Right lobe of liver (tissue), 6 donors: ENCODE data around the gene MON2. TPM values are rescaled to one million over a fixed set of nuclear protein-coding genes. Genes with fewer than 3 reads are reported as not detected.

Experiments
- ATAC-seq, 4 donors: fragments of 200-7000 bp; cut with Tn5 transposase; one replicate each; pipeline ENCODE4 v1.9.1; 2020; ENCODE audit warnings: mild to moderate bottlenecking in 4 of 4, moderate library complexity in 4 of 4
- DNase-seq, 3 donors: peaks; one replicate each; pipeline ENCODE4 v3.0.0-alpha.2; 2020
- H3K27ac ChIP-seq, 3 donors: fragments of 200-600 bp; one replicate each; pipeline ENCODE4 v1.8.0; 2022
- H3K27me3 ChIP-seq, 2 donors: fragments of 200-600 bp; one replicate each; pipeline ENCODE4 v1.8.0; 2022
- H3K36me3 ChIP-seq, 4 donors: fragments of 200-600 bp; sonication (generic) in 1 of 4; one replicate each; pipeline versions ENCODE4 v1.5.1 to v1.8.0; 2017 to 2022; ENCODE audit warnings: control low read depth in 1 of 4
- H3K4me1 ChIP-seq, 4 donors: fragments of 200-600 bp; sonication (generic) in 1 of 4; one replicate each; pipeline versions ENCODE4 v1.5.1 to v1.8.0; 2017 to 2022; ENCODE audit warnings: control low read depth in 1 of 4
- H3K4me3 ChIP-seq, 3 donors: fragments of 200-600 bp; one replicate each; pipeline ENCODE4 v1.8.0; 2022
- H3K9me3 ChIP-seq, 4 donors: fragments of 200-600 bp; sonication (generic) in 1 of 4; one replicate each; pipeline versions ENCODE4 v1.5.1 to v1.8.0; 2017 to 2022; ENCODE audit warnings: control low read depth in 1 of 4
- POLR2A ChIP-seq: fragments of 450-650 bp; IDR thresholded peaks from one replicate; pipeline ENCODE4 v1.6.1; 2017; ENCODE audit warnings: antibody characterized with exemption, mild to moderate bottlenecking
- WGBS: methylation state at CpG from one replicate; pipeline ENCODE4 v1.1.6; 2018; ENCODE audit warnings: low coverage, low lambda C conversion rate; ENCODE audit not compliant: insufficient coverage; ENCODE audit errors: missing lambda C conversion rate; 5-methylcytosine and 5-hydroxymethylcytosine counted together
- intact Hi-C, 2 donors: fragments of 100-400 bp; cut with DNase I; formaldehyde crosslinking; loops; one replicate each; pipeline versions ENCODE4 v1.11.2 to v1.14.1; 2022
- microRNA counts: library from miRNA; unstranded; fragments of <30 nt; microRNA quantifications from one replicate; lab custom pipeline; 2016
- microRNA-seq, 2 donors: library from miRNA; unstranded; fragments of <30 nt; microRNA quantifications; one replicate each; pipeline ENCODE4, GENCODE V29; 2019 to 2020
- small RNA-seq, 2 experiments: library from RNA; depleted of rRNA; stranded (forward); fragments of <200 nt; gene quantifications; one replicate each; pipeline ENCODE3, GENCODE V24; 2016
- total RNA-seq, 6 experiments: library from RNA; depleted of rRNA in 2 of 6; stranded (reverse); fragments of >200 nt in 2 of 6; fragmentation: NEBNext Ultra II Directional in 3 of 6; extraction: Animal tissue kit (Norgen Biotek cat#: 25700) in 3 of 6; gene quantifications; one replicate each; pipeline versions ENCODE4 v1.1.0 to v1.2.4, GENCODE V29; 2016 to 2023
- TF ChIP-seq, protein P1 (sequence below), 4 donors: fragments of 200-600 bp in 3 of 4; fragments of 450-650 bp in 1 of 4; IDR thresholded peaks; one replicate each; pipeline versions ENCODE4 v1.5.1 to v1.8.0; 2016 to 2022; ENCODE audit warnings: antibody characterized with exemption in 4 of 4, mild to moderate bottlenecking in 2 of 4
- donor health status: DM: no; HTN: yes; CAD: no.
- donor health status: DM: no; HTN: no; CAD: no.
- donor health status: DM: no; HTN: no; CAD: no.
- donor health status: DM: no; HTN: yes; CAD: no.
- donor health status: DM: no; HTN: yes; CAD: no.

MON2 gene
- total RNA-seq, 6 experiments from 2014 or later, result 26.6 to 37.4 (median 30.5) TPM

DNA sequence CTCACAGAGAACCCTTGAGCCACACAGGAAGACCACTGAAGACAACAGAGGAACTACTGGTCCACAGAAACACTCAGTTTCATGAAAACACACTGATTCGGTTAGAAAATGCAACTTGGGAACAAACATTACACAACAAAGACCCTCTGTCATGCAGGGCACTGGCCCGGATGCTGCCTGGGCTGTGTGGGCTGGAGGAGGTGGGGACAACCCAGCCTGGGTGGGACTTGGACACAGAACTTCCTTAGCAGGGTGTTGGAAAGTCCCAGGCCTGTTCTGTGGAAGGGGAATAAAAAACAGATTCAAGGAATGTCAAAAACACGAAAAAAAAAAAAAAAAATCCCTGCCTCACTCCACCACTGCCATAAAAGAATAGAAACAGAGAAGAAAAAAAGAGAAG lies 181.0 kb downstream of the MON2 start:
- H3K4me1 ChIP-seq, result no peaks in the 10 kb centered on the region
- WGBS, result 29% methylated on average over 2 of the region's 3 CpGs
- no peak for TF ChIP-seq POLR2A
- TF ChIP-seq, protein P1, sequence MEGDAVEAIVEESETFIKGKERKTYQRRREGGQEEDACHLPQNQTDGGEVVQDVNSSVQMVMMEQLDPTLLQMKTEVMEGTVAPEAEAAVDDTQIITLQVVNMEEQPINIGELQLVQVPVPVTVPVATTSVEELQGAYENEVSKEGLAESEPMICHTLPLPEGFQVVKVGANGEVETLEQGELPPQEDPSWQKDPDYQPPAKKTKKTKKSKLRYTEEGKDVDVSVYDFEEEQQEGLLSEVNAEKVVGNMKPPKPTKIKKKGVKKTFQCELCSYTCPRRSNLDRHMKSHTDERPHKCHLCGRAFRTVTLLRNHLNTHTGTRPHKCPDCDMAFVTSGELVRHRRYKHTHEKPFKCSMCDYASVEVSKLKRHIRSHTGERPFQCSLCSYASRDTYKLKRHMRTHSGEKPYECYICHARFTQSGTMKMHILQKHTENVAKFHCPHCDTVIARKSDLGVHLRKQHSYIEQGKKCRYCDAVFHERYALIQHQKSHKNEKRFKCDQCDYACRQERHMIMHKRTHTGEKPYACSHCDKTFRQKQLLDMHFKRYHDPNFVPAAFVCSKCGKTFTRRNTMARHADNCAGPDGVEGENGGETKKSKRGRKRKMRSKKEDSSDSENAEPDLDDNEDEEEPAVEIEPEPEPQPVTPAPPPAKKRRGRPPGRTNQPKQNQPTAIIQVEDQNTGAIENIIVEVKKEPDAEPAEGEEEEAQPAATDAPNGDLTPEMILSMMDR (IDR thresholded peaks at IDR 0.05), result no peak
- ATAC-seq (peak in 3 of 4 donors; percentile 43 to 58 (median 54)), DNase-seq (no peak)
- no peaks in the 10 kb centered on the region for H3K36me3 ChIP-seq
- H3K4me3 ChIP-seq, result no peak overlapping the region
- H3K27ac ChIP-seq, result no peak overlapping the region
- no peaks in the 10 kb centered on the region for H3K9me3 ChIP-seq
- H3K27me3 ChIP-seq, result no peaks in the 10 kb centered on the region
- intact Hi-C loops, result no loop called here

DNA sequence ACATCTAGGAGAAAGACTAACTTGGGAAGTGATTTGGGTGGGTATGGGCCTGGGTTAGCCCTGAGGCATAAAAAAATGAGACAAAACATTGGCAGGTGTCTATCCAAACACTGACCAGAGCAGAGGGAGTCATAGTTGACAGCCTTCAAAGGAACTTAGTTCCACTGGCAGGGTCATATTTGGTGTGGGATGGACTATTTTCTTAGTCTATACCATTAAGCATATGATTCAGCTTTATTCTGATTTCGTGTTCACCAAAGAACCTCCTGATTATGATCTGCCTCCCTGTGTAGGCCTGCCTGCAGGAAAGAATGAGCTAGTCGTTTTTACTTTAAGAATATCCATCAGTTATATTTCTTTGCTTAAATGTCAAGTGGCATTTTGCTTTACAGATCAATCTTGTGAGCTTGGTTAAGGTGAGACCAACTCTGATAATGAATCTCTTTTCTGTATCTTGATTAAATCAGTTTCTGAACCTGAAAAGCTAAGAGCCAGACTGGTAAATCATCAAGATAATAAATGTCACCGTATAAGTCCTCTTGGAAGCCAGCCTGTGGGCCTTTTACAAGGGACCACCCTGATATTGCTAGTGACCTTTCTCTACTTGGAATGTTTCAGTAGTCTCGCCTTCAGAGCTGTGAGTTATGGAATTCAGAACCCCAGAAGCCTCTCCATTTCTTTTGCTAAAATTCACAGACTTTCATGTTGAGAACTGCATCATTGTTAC lies 182.9 kb downstream of the MON2 start:
- no peak overlapping the region for H3K27ac ChIP-seq
- intact Hi-C loops, result no loop called here
- no peaks in the 10 kb centered on the region for H3K9me3 ChIP-seq
- ATAC-seq, result no peak
- H3K36me3 ChIP-seq, result no peaks in the 10 kb centered on the region
- TF ChIP-seq, protein P1 (IDR thresholded peaks at IDR 0.05), result no peak
- no peak for TF ChIP-seq POLR2A
- H3K4me3 ChIP-seq, result no peak overlapping the region
- peaks cover 0 to 14% (median 0%) of the 10 kb centered on the region in 4 donors for H3K4me1 ChIP-seq
- 66% methylated on average over 4 of the region's 4 CpGs for WGBS
- no peak for DNase-seq
- H3K27me3 ChIP-seq, result no peaks in the 10 kb centered on the region

MicroRNA genes within 50 kb of the gene (microRNA counts, 767-probe panel; counts per million panel counts)
- 12,250 counts per million, percentile 76 among the panel's probes with 10 or more counts for microRNA hsa-let-7i-5p (lab: Ali Mortazavi, UCI)

Small RNA genes lying within 50 kb of the gene (microRNA-seq; reads per million reads assigned to microRNA genes)
- gene MIRLET7I, result 35,442 to 49,517 reads per million in 2 donors

Small RNA genes lying within 50 kb of the gene (small RNA-seq; reads per million reads assigned to genes)
- gene MIRLET7I (1,999 to 2,891 reads per million in 2 experiments), gene RNU6-399P (0 reads per million in 2 experiments)

Other genes with a start within 250 kb of the MON2 start
- gene USP15, start 206.4 kb upstream of the MON2 start, total RNA-seq, result 10 to 100 TPM; 32.4 to 60.5 (median 37.9) TPM